Vagina (tissue), 2 donors: ENCODE results near the gene ZNF628. TPM values are rescaled to one million over a fixed set of nuclear protein-coding genes. Genes with fewer than 3 reads are reported as not detected.
A peak's percentile ranks its signal among the peaks of the same experiment; 100 is the strongest.

Experiments used
- DNase-seq, 2 donors: peaks; one replicate each; pipeline ENCODE4 v3.0.0-alpha.2; 2017; ENCODE audit errors: extremely low spot score in 2 of 2
- H3K27ac ChIP-seq: fragments of 200-600 bp; sonication (generic); one replicate; pipeline ENCODE4 v1.5.1; 2019
- H3K27me3 ChIP-seq: fragments of 200-600 bp; sonication (generic); one replicate; pipeline ENCODE4 v1.5.1; 2019
- H3K36me3 ChIP-seq, 2 donors: fragments of 200-600 bp; sonication (generic); one replicate each; pipeline ENCODE4 v1.5.1; 2017 to 2019
- H3K4me1 ChIP-seq: fragments of 200-600 bp; sonication (generic); one replicate; pipeline ENCODE4 v1.5.1; 2019
- H3K4me3 ChIP-seq, 2 donors: fragments of 200-600 bp; sonication (generic); 1 replicate in 1 of 2; 2 replicates in 1 of 2; pipeline ENCODE4 v1.5.1; 2016 to 2019
- H3K9me3 ChIP-seq: fragments of 200-600 bp; sonication (generic); one replicate; pipeline ENCODE4 v1.5.1; 2019
- POLR2A ChIP-seq, 2 donors: fragments of 450-650 bp; IDR thresholded peaks; one replicate each; pipeline ENCODE4 v1.6.1; 2017; ENCODE audit warnings: antibody characterized with exemption in 2 of 2, mild to moderate bottlenecking in 2 of 2, moderate library complexity in 2 of 2
- POLR2AphosphoS5 ChIP-seq, 2 donors: sonication (generic); formaldehyde crosslinking; IDR thresholded peaks; one replicate each; pipeline ENCODE4 v1.9.0; 2017; ENCODE audit warnings: antibody characterized with exemption in 2 of 2, mild to moderate bottlenecking in 2 of 2, low read depth in 1 of 2; ENCODE audit not compliant: insufficient read depth in 1 of 2
- intact Hi-C: fragments of 100-400 bp; cut with DNase I; formaldehyde crosslinking; loops from one replicate; pipeline ENCODE4 v1.15.1; 2023
- total RNA-seq: library from RNA; depleted of rRNA; stranded (reverse); fragments of >200 nt; gene quantifications from one replicate; pipeline ENCODE4 v1.2.3, GENCODE V29; 2016
- TF ChIP-seq, protein P1 (sequence below), 3 experiments: fragments of 450-650 bp in 2 of 3; fragments of 200-600 bp in 1 of 3; sonication (generic) in 1 of 3; IDR thresholded peaks; one replicate each; pipeline ENCODE4 v1.5.1; 2017 to 2019; ENCODE audit warnings: antibody characterized with exemption in 3 of 3, mild to moderate bottlenecking in 2 of 3, moderate library complexity in 2 of 3

ZNF628 gene
- total RNA-seq, 1 donor from 2014 or later, result 2.7 TPM

GRCh38 chr19:55452749-55453346, 23.6 kb upstream of the ZNF628 start:
- H3K27ac ChIP-seq, result no peak overlapping the region
- intact Hi-C loops, result no loop called here
- H3K27me3 ChIP-seq, result peaks cover 17% of the 10 kb centered on the region
- peaks cover 0 to 5% of the 10 kb centered on the region in 2 donors for H3K36me3 ChIP-seq
- peaks cover 22% of the 10 kb centered on the region for H3K4me1 ChIP-seq
- H3K9me3 ChIP-seq, result no peaks in the 10 kb centered on the region
- peak overlapping the region in 1 of 2 donors; percentile 14 for H3K4me3 ChIP-seq
- DNase-seq, result no peak
- TF ChIP-seq POLR2A (IDR thresholded peaks at IDR 0.05), result no peak
- TF ChIP-seq, protein P1, sequence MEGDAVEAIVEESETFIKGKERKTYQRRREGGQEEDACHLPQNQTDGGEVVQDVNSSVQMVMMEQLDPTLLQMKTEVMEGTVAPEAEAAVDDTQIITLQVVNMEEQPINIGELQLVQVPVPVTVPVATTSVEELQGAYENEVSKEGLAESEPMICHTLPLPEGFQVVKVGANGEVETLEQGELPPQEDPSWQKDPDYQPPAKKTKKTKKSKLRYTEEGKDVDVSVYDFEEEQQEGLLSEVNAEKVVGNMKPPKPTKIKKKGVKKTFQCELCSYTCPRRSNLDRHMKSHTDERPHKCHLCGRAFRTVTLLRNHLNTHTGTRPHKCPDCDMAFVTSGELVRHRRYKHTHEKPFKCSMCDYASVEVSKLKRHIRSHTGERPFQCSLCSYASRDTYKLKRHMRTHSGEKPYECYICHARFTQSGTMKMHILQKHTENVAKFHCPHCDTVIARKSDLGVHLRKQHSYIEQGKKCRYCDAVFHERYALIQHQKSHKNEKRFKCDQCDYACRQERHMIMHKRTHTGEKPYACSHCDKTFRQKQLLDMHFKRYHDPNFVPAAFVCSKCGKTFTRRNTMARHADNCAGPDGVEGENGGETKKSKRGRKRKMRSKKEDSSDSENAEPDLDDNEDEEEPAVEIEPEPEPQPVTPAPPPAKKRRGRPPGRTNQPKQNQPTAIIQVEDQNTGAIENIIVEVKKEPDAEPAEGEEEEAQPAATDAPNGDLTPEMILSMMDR (IDR thresholded peaks at IDR 0.05), result no peak
- no peak for TF ChIP-seq POLR2AphosphoS5 (IDR thresholded peaks at IDR 0.05; ENCODE audit: insufficient read depth in 1 of 2, low read depth in 1 of 2)

- TF ChIP-seq POLR2AphosphoS5 (IDR thresholded peaks at IDR 0.05; ENCODE audit: insufficient read depth in 1 of 2, low read depth in 1 of 2) (no peak), POLR2A (IDR thresholded peaks at IDR 0.05) (no peak)
- TF ChIP-seq, protein P1 (IDR thresholded peaks at IDR 0.05), result no peak
- Histone ChIP-seq H3K27ac (no peak overlapping the region), H3K27me3 (peaks cover 17% of the 10 kb centered on the region), H3K36me3 (peaks cover 0 to 5% of the 10 kb centered on the region in 2 donors), H3K9me3 (no peaks in the 10 kb centered on the region), H3K4me1 (peaks cover 20% of the 10 kb centered on the region), H3K4me3 (no peak overlapping the region)
- no peak for DNase-seq
- intact Hi-C loops, result no loop called here
These were observed 22.7 kb upstream of the ZNF628 start for GRCh38 chr19:55453511-55454260.

- Histone ChIP-seq H3K4me1 (peaks cover 27% of the 10 kb centered on the region), H3K9me3 (no peaks in the 10 kb centered on the region), H3K36me3 (peaks cover 0 to 5% of the 10 kb centered on the region in 2 donors), H3K4me3 (no peak overlapping the region), H3K27me3 (peaks cover 17% of the 10 kb centered on the region), H3K27ac (no peak overlapping the region)
- no peak for DNase-seq
- intact Hi-C loops, result no loop called here
- TF ChIP-seq, protein P1 (IDR thresholded peaks at IDR 0.05), result no peak
- TF ChIP-seq POLR2AphosphoS5 (IDR thresholded peaks at IDR 0.05; ENCODE audit: insufficient read depth in 1 of 2, low read depth in 1 of 2) (no peak), POLR2A (IDR thresholded peaks at IDR 0.05) (no peak)
These were observed 21.6 kb upstream of the ZNF628 start for GRCh38 chr19:55454787-55455243.

DNA sequence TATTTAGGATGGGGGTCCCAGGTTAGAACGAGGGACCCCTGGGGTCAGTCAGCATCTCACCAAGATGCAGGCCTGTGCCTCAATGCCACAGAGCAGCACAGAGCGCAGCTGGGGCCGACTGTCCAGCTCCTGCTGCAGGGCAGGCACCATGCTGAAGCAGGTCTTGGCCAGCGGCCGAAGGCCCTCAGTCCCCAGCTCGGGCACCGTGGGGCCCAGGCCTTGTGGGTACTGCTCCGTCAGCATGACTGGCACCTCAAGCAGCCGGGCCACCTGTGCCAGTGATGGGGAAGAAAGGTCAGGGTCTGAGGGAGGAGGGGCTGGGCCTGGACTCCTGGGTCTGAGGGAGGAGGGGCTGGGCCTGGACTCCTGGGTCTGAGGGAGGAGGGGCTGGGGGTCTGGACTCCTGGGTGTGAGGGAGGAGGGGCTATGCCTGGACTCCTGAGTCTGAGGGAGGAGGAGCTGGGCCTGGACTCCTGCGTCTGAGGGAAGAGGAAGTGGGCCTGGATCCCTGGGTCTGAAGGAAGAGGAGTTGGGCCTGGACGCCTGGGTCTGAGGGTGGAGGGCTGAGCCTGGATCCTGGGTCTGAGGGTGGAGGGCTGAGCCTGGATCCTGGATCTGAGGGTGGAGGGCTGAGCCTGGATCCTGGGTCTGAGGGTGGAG, 20.7 kb upstream of the ZNF628 start:
- Histone ChIP-seq H3K36me3 (peaks cover 0 to 5% of the 10 kb centered on the region in 2 donors), H3K4me1 (peaks cover 36% of the 10 kb centered on the region), H3K9me3 (no peaks in the 10 kb centered on the region), H3K4me3 (no peak overlapping the region), H3K27ac (no peak overlapping the region), H3K27me3 (peaks cover 17% of the 10 kb centered on the region)
- TF ChIP-seq POLR2AphosphoS5 (IDR thresholded peaks at IDR 0.05; ENCODE audit: insufficient read depth in 1 of 2, low read depth in 1 of 2) (no peak), POLR2A (IDR thresholded peaks at IDR 0.05) (no peak)
- TF ChIP-seq, protein P1 (IDR thresholded peaks at IDR 0.05), result no peak
- intact Hi-C loops, result no loop called here
- no peak for DNase-seq
